GM13977 (cell line): ENCODE data around the gene DNAJC12.

Experiments used
- DNase-seq: peaks from one replicate; pipeline ENCODE4 v3.0.0; 2012; ENCODE audit warnings: low spot score
- CTCF ChIP-seq: IDR thresholded peaks from 2 replicates; pipeline ENCODE4 v1.5.1; 2012; ENCODE audit warnings: mild to moderate bottlenecking, control low read depth; ENCODE audit not compliant: insufficient read depth; ENCODE audit errors: extremely low read depth, missing control alignments
- in situ Hi-C: fragments of 300-500 bp; cut with MboI; formaldehyde crosslinking; loops from one replicate; pipeline ENCODE4 v1.12.0; 2022; ENCODE audit warnings: low sequenced_read_pairs, low pct_unique_long_range_greater_than_20kb, mixed read lengths, inconsistent platforms; ENCODE audit not compliant: unreplicated experiment

DNAJC12 gene

GRCh38 chr10:67827811-67828210 is 10.2 kb downstream of the DNAJC12 start:
- in situ Hi-C loops = no loop called here
- no peak for TF ChIP-seq CTCF
- no peak for DNase-seq

- in situ Hi-C loops = no loop called here
- no peak for DNase-seq
- TF ChIP-seq CTCF = no peak
These were observed 18.2 kb downstream of the DNAJC12 start for GRCh38 chr10:67819768-67820204.

GRCh38 chr10:67818323-67818722 is 19.7 kb downstream of the DNAJC12 start:
- no peak for DNase-seq
- in situ Hi-C loops = no loop called here
- TF ChIP-seq CTCF = no peak

GRCh38 chr10:67816719-67817118 is 21.3 kb downstream of the DNAJC12 start:
- DNase-seq = no peak
- in situ Hi-C loops = no loop called here

GRCh38 chr10:67815571-67816059 is 22.4 kb downstream of the DNAJC12 start:
- DNase-seq = no peak
- in situ Hi-C loops = no loop called here
- no peak for TF ChIP-seq CTCF

More at GRCh38 chr10:67816719-67817118, 21.3 kb downstream of the DNAJC12 start:
- TF ChIP-seq CTCF = no peak

- TF ChIP-seq CTCF = no peak
- in situ Hi-C loops = no loop called here
These were observed 26.0 kb downstream of the DNAJC12 start for GRCh38 chr10:67812007-67812406.

DNA sequence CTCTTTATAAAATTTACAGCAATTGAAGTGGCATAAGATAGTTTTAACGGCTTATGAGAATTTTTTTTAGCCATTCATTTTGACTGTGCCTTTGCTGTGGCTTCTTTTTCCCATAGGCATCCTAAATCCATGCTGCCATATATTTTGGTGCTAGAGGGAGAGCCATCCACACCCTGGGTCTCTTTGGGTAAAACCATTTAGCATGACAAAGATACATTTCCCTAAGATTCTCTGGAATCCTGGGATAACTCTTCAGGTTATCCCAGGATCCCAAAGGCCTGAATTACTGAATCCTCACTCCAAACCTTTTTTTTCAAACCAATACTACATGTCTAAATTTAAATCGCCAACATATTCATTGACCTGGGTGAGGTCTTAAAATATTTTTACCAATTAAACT is 28.9 kb downstream of the DNAJC12 start:
- DNase-seq = no peak
- no peak for TF ChIP-seq CTCF

More at GRCh38 chr10:67812007-67812406, 26.0 kb downstream of the DNAJC12 start:
- DNase-seq = no peak

More for the DNA sequence above, 28.9 kb downstream of the DNAJC12 start:
- in situ Hi-C loops = no loop called here
